Measurements from ENCODE around the gene MBP.

- no peak for TF ChIP-seq CTCF (conservative IDR thresholded peaks at IDR 0.05)
- TF ChIP-seq ZFX (IDR thresholded peaks at IDR 0.05) = no peak
Measured at GRCh38 chr18:77160515-77160914, 27.9 kb upstream of the MBP start.

Measured in C4-2B (cell line).